ENCODE measurements around the gene SAXO1.

SAXO1 gene

GRCh38 chr9:18989865-18990264 is 43.1 kb downstream of the SAXO1 start:
- TF ChIP-seq, protein P1, sequence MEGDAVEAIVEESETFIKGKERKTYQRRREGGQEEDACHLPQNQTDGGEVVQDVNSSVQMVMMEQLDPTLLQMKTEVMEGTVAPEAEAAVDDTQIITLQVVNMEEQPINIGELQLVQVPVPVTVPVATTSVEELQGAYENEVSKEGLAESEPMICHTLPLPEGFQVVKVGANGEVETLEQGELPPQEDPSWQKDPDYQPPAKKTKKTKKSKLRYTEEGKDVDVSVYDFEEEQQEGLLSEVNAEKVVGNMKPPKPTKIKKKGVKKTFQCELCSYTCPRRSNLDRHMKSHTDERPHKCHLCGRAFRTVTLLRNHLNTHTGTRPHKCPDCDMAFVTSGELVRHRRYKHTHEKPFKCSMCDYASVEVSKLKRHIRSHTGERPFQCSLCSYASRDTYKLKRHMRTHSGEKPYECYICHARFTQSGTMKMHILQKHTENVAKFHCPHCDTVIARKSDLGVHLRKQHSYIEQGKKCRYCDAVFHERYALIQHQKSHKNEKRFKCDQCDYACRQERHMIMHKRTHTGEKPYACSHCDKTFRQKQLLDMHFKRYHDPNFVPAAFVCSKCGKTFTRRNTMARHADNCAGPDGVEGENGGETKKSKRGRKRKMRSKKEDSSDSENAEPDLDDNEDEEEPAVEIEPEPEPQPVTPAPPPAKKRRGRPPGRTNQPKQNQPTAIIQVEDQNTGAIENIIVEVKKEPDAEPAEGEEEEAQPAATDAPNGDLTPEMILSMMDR (IDR thresholded peaks at IDR 0.05; ENCODE audit: insufficient read depth, low read depth, low read length, missing control alignments), result no peak
- no peak overlapping the region for H3K4me3 ChIP-seq (ENCODE audit: low read length)
- DNase-seq (ENCODE audit: low read depth), result no peak

DNA sequence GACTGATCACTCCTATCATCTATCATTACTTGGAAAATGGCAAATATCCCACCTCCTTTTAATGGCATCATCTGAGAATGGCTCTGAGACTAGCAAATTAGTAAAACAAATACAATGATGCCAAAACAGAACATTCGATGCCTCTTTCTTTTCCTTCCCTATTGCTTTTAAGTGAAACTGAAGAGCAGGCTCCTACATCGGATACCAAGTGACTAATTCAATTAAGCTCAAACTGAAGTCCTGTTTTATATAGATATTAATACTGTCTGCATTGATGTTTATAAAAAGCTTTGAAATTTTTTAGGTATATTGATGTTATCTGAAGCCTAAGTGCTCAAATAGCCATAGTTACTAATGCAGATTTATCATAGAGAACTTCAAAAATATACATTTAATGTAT is 43.9 kb downstream of the SAXO1 start:
- no peak overlapping the region for H3K4me3 ChIP-seq (ENCODE audit: low read length)
- TF ChIP-seq, protein P1 (IDR thresholded peaks at IDR 0.05; ENCODE audit: insufficient read depth, low read depth, low read length, missing control alignments), result no peak
- DNase-seq (ENCODE audit: low read depth), result no peak

GRCh38 chr9:18988003-18988402 is 45.0 kb downstream of the SAXO1 start:
- DNase-seq (ENCODE audit: low read depth), result no peak
- H3K4me3 ChIP-seq (ENCODE audit: low read length), result no peak overlapping the region
- TF ChIP-seq, protein P1 (IDR thresholded peaks at IDR 0.05; ENCODE audit: insufficient read depth, low read depth, low read length, missing control alignments), result no peak

DNA sequence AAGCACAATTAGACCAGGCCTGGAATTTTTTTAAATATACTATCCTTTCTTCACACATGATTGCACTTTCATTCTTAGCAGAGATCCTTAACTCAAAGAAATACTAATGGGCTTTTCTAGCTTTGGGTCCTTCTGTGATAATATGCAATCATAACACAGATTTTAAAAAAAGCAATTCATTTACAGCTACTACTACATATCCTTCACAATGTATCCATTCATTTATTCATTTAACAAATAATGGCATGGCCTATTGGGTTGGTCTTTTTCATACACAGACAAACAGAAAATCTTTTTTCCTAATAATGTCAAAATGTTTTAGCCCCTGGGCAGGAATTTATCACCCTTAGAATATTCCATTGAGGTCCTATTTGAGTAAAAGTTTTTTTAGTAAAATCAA is 47.0 kb downstream of the SAXO1 start:
- TF ChIP-seq, protein P1 (IDR thresholded peaks at IDR 0.05; ENCODE audit: insufficient read depth, low read depth, low read length, missing control alignments), result no peak
- no peak for DNase-seq (ENCODE audit: low read depth)

DNA sequence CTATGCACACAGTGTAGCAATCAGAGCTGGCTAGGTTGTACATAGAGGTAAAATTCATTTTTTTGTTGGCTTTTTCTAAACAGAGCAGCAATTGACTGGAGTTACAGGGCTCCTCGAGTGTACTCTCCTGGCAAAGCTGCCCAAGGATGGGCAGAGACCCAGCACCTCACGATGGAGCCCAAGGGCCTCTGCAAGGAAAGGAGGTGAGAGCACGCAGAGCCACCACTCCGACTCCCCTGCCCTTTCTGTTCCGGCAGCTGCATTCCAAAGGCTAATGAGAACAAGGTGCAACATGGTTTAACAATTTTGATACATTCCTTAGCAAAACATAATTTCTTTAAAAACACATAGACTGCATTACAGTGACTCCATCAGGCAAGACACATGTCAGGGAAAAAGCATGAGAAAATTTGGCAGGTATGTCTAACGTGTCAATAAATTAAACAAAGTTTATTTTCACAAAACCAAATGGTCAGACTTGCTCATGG is 47.5 kb downstream of the SAXO1 start:
- H3K4me3 ChIP-seq (ENCODE audit: low read length), result no peak overlapping the region
- no peak for DNase-seq (ENCODE audit: low read depth)

More for the DNA sequence above, 47.0 kb downstream of the SAXO1 start:
- H3K4me3 ChIP-seq (ENCODE audit: low read length), result no peak overlapping the region

GRCh38 chr9:18982262-18982620 is 50.8 kb downstream of the SAXO1 start:
- TF ChIP-seq, protein P1 (IDR thresholded peaks at IDR 0.05; ENCODE audit: insufficient read depth, low read depth, low read length, missing control alignments), result no peak
- peak; percentile 25 for DNase-seq (ENCODE audit: low read depth)
- no peak overlapping the region for H3K4me3 ChIP-seq (ENCODE audit: low read length)

More for the DNA sequence above, 47.5 kb downstream of the SAXO1 start:
- TF ChIP-seq, protein P1 (IDR thresholded peaks at IDR 0.05; ENCODE audit: insufficient read depth, low read depth, low read length, missing control alignments), result no peak

DNA sequence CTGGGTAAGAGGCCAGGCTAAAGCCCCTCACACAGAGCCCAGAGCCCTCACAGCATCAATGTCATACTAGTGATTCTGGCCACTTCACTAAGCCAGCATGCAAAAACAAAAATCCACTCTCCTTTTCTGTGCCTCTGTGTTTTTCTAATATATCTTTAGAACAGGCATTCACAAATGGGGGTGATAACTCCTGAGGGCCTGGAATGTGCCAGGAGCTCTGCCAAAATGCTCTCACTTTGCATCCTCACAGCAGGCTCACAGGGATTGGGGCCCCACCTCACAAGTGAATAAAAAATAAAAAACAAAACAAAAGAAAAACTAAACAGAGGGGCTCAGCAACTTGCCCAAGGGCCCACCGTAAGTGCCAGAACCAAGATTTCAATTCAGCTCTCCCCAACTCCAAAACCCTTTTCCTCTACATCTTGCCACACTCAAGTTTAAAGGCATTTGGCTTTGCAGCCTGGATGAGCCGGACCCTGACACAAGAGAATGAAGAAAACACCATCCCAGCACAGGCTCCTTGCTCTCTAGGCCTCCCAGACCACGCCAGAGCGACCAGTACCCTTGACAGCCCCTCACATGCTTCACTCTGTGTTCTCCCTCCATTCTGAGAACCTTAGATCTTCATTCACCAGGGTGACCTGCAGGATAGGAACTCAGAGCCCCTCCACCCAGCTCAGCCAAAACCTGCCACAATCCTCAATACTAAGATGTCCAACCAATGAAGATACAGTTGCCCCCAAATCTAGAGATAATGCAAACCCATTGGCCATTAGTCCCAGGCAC is 51.3 kb downstream of the SAXO1 start:
- TF ChIP-seq, protein P1 (IDR thresholded peaks at IDR 0.05; ENCODE audit: insufficient read depth, low read depth, low read length, missing control alignments), result no peak
- H3K4me3 ChIP-seq (ENCODE audit: low read length), result no peak overlapping the region
- no peak for DNase-seq (ENCODE audit: low read depth)

Data from epithelial cell of esophagus (primary cell).